H9 (cell line): ENCODE data around the gene HEATR1. TPM values are rescaled to one million over a fixed set of nuclear protein-coding genes. Genes with fewer than 3 reads are reported as not detected.

ENCODE experiments used
- DNase-seq: peaks from one replicate; pipeline ENCODE4 v3.0.0-alpha.2; 2017
- H2AFZ ChIP-seq: one replicate; pipeline ENCODE4 v1.6.1; 2013; ENCODE audit warnings: mild to moderate bottlenecking, low read length, control low read depth, moderate library complexity
- H2AK5ac ChIP-seq: 2 replicates; pipeline ENCODE4 v1.6.1; 2013; ENCODE audit warnings: low read length, control low read depth, mixed read lengths; ENCODE audit not compliant: insufficient read length
- H2BK120ac ChIP-seq: one replicate; pipeline ENCODE4 v1.6.1; 2013; ENCODE audit warnings: low read depth, mild to moderate bottlenecking, low read length, control low read depth, inconsistent platforms; ENCODE audit not compliant: poor library complexity, severe bottlenecking
- H2BK12ac ChIP-seq: 2 replicates; pipeline ENCODE4 v1.6.1; 2013; ENCODE audit warnings: low read length, control low read depth, mixed read lengths, low read depth; ENCODE audit not compliant: insufficient read length
- H2BK15ac ChIP-seq: 2 replicates; pipeline ENCODE4 v1.6.1; 2013; ENCODE audit warnings: low read depth, low read length, control low read depth
- H2BK20ac ChIP-seq: one replicate; pipeline ENCODE4 v1.6.1; 2013; ENCODE audit warnings: low read depth, mild to moderate bottlenecking, low read length, control low read depth, inconsistent platforms; ENCODE audit not compliant: poor library complexity, severe bottlenecking
- H2BK5ac ChIP-seq: 2 replicates; pipeline ENCODE4 v1.6.1; 2013; ENCODE audit warnings: low read length, control low read depth, mixed read lengths; ENCODE audit not compliant: insufficient read length
- H3K14ac ChIP-seq: 2 replicates; pipeline ENCODE4 v1.6.1; 2013; ENCODE audit warnings: low read length, control low read depth; ENCODE audit not compliant: insufficient read depth
- H3K18ac ChIP-seq: 2 replicates; pipeline ENCODE4 v1.6.1; 2013; ENCODE audit warnings: low read depth, mild to moderate bottlenecking, mixed read lengths, low read length, control low read depth; ENCODE audit not compliant: insufficient read length
- H3K23ac ChIP-seq: 2 replicates; pipeline ENCODE4 v1.6.1; 2013; ENCODE audit warnings: low read length, control low read depth, mixed read lengths, low read depth; ENCODE audit not compliant: insufficient read length
- H3K23me2 ChIP-seq: 2 replicates; pipeline ENCODE4 v1.6.1; 2013; ENCODE audit warnings: low read depth, mild to moderate bottlenecking, mixed read lengths, low read length, control low read depth; ENCODE audit not compliant: insufficient read length, poor library complexity, severe bottlenecking
- H3K27ac ChIP-seq: 2 replicates; pipeline ENCODE4 v1.5.1; 2013; ENCODE audit warnings: low read length, control low read depth, mixed read lengths, low read depth; ENCODE audit not compliant: insufficient read length
- H3K27me3 ChIP-seq: 2 replicates; pipeline ENCODE4 v1.6.1; 2013; ENCODE audit warnings: low read length, control low read depth, inconsistent platforms; ENCODE audit not compliant: insufficient read depth
- H3K4ac ChIP-seq: 2 replicates; pipeline ENCODE4 v1.6.1; 2013; ENCODE audit warnings: low read depth, mild to moderate bottlenecking, control low read depth, inconsistent platforms, low read length, moderate library complexity
- H3K4me1 ChIP-seq: 2 replicates; pipeline ENCODE4 v1.6.1; 2013; ENCODE audit warnings: low read length, control low read depth, inconsistent platforms; ENCODE audit not compliant: insufficient read depth
- H3K4me2 ChIP-seq: 2 replicates; pipeline ENCODE4 v1.6.1; 2013; ENCODE audit warnings: low read length, control low read depth, mixed read lengths; ENCODE audit not compliant: insufficient read length, insufficient read depth
- H3K56ac ChIP-seq: 2 replicates; pipeline ENCODE4 v1.6.1; 2013; ENCODE audit warnings: low read depth, mild to moderate bottlenecking, mixed read lengths, low read length, control low read depth; ENCODE audit not compliant: insufficient read length
- H3K79me1 ChIP-seq: 2 replicates; pipeline ENCODE4 v1.6.1; 2013; ENCODE audit warnings: low read depth, mild to moderate bottlenecking, moderate library complexity, low read length, control low read depth, inconsistent platforms; ENCODE audit not compliant: insufficient read depth, poor library complexity, severe bottlenecking
- H3K79me2 ChIP-seq: 2 replicates; pipeline ENCODE4 v1.6.1; 2013; ENCODE audit warnings: low read length, control low read depth, inconsistent platforms; ENCODE audit not compliant: insufficient read depth
- H3K9ac ChIP-seq: 2 replicates; pipeline ENCODE4 v1.6.1; 2013; ENCODE audit warnings: low read length, control low read depth, mixed read lengths; ENCODE audit not compliant: insufficient read length; ENCODE audit errors: extremely low read depth
- H3K9me3 ChIP-seq: one replicate; pipeline ENCODE4 v1.6.1; 2013; ENCODE audit warnings: low read depth, low read length, inconsistent platforms; ENCODE audit not compliant: control insufficient read depth
- H3T11ph ChIP-seq: one replicate; pipeline ENCODE4 v1.6.1; 2013; ENCODE audit warnings: mild to moderate bottlenecking, low read length, control low read depth, inconsistent platforms
- H4K20me1 ChIP-seq: one replicate; pipeline ENCODE4 v1.6.1; 2013; ENCODE audit not compliant: control insufficient read depth, insufficient read length, insufficient read depth
- H4K5ac ChIP-seq: 2 replicates; pipeline ENCODE4 v1.6.1; 2013; ENCODE audit warnings: low read depth, mild to moderate bottlenecking, mixed read lengths, low read length, control low read depth; ENCODE audit not compliant: insufficient read length
- H4K8ac ChIP-seq: replicated peaks from 2 replicates; pipeline ENCODE4 v1.6.1; 2013; ENCODE audit warnings: low read length, control low read depth, mixed read lengths, low read depth; ENCODE audit not compliant: insufficient read length
- H4K91ac ChIP-seq: 2 replicates; pipeline ENCODE4 v1.6.1; 2013; ENCODE audit warnings: low read depth, mild to moderate bottlenecking, moderate library complexity, mixed read lengths, low read length, control low read depth; ENCODE audit not compliant: insufficient read length
- H3K27ac Mint-ChIP-seq, 3 experiments: 2 replicates in 2 of 3; 3 replicates in 1 of 3; pipeline ENCODE4 v1.8.0; 2020 to 2021; ENCODE audit warnings: mixed read lengths in 3 of 3, mild to moderate bottlenecking in 1 of 3, moderate library complexity in 1 of 3
- H3K27me3 Mint-ChIP-seq: 2 replicates; pipeline ENCODE4 v1.8.0; 2021; ENCODE audit warnings: low read depth, mild to moderate bottlenecking, moderate library complexity, mixed read lengths
- H3K36me3 Mint-ChIP-seq, 3 experiments: 2 replicates in 2 of 3; 3 replicates in 1 of 3; pipeline ENCODE4 v1.8.0; 2020 to 2021; ENCODE audit warnings: low read depth in 3 of 3, mixed read lengths in 3 of 3; ENCODE audit not compliant: insufficient read depth in 1 of 3
- H3K4me1 Mint-ChIP-seq, 2 experiments: 2 replicates each; pipeline ENCODE4 v1.8.0; 2020; ENCODE audit warnings: mixed read lengths in 2 of 2
- H3K4me3 Mint-ChIP-seq, 2 experiments: 2 replicates in 1 of 2; 3 replicates in 1 of 2; pipeline ENCODE4 v1.8.0; 2020 to 2021; ENCODE audit warnings: mild to moderate bottlenecking in 2 of 2, mixed read lengths in 2 of 2, moderate library complexity in 1 of 2
- H3K9me3 Mint-ChIP-seq, 2 experiments: 2 replicates in 1 of 2; 3 replicates in 1 of 2; pipeline ENCODE4 v1.8.0; 2020; ENCODE audit warnings: mild to moderate bottlenecking in 2 of 2, mixed read lengths in 2 of 2, moderate library complexity in 1 of 2
- WGBS: extraction: QIAGEN DNeasy Blood & Tissue Kit; methylation state at CpG from one replicate; pipeline ENCODE4 v1.1.7; 2013; ENCODE audit warnings: missing lambda C conversion rate, low lambda C conversion rate, mixed read lengths; ENCODE audit not compliant: insufficient read length; ENCODE audit errors: extremely low coverage; 5-methylcytosine and 5-hydroxymethylcytosine counted together
- total RNA-seq: library from RNA; stranded (reverse); gene quantifications from 2 replicates; pipeline ENCODE4 v1.2.1, GENCODE V29; 2021
- TF ChIP-seq, protein P1 (sequence below): fragments of 200-600 bp; sonication (generic); conservative IDR thresholded peaks from 3 replicates; pipeline ENCODE4 v1.8.0; 2021; ENCODE audit warnings: antibody characterized with exemption, mild to moderate bottlenecking

The HEATR1 gene
- total RNA-seq, 1 experiment from 2014 or later, result 88.2 TPM

GRCh38 chr1:236604905-236605806 is 840 bp upstream of the HEATR1 start:
- Histone ChIP-seq H3K56ac (no peak overlapping the region), H3K18ac (no peak overlapping the region), H2BK15ac (no peak overlapping the region), H4K91ac (no peak overlapping the region), H3K23ac (no peak overlapping the region), H3K23me2 (no peaks in the 10 kb centered on the region), H4K5ac (no peak overlapping the region), H2BK20ac (no peak overlapping the region), H4K20me1 (no peaks in the 10 kb centered on the region), H3K9me3 (no peaks in the 10 kb centered on the region), H3K79me2 (peaks cover 7% of the 10 kb centered on the region; the same call in 1 of the 2 replicates), H2BK12ac (no peak overlapping the region), H3K4ac (no peak overlapping the region), H3K14ac (no peak overlapping the region), H3K9ac (peak overlapping the region; percentile 78), H3K27me3 (no peaks in the 10 kb centered on the region), H4K8ac (no peak overlapping the region), H2BK120ac (no peak overlapping the region), H3K27ac (peak overlapping the region; percentile 24), H3T11ph (no peak overlapping the region), H3K4me2 (peak overlapping the region; percentile 73), H2AK5ac (no peak overlapping the region), H3K4me1 (no peaks in the 10 kb centered on the region), H2BK5ac (no peak overlapping the region), H2AFZ (peak overlapping the region; percentile 78), H3K79me1 (peaks cover 11% of the 10 kb centered on the region)
- H3K27ac Mint-ChIP-seq, result peak overlapping the region; percentile 76 to 98 (median 97)
- no peaks in the 10 kb centered on the region; the same call in 1 of the 2 replicates for H3K27me3 Mint-ChIP-seq
- peak overlapping the region; percentile 98 for H3K4me3 Mint-ChIP-seq
- no peaks in the 10 kb centered on the region for H3K9me3 Mint-ChIP-seq
- DNase-seq, result no peak
- peaks cover 14 to 19% of the 10 kb centered on the region in 2 experiments for H3K4me1 Mint-ChIP-seq
- TF ChIP-seq, protein P1, sequence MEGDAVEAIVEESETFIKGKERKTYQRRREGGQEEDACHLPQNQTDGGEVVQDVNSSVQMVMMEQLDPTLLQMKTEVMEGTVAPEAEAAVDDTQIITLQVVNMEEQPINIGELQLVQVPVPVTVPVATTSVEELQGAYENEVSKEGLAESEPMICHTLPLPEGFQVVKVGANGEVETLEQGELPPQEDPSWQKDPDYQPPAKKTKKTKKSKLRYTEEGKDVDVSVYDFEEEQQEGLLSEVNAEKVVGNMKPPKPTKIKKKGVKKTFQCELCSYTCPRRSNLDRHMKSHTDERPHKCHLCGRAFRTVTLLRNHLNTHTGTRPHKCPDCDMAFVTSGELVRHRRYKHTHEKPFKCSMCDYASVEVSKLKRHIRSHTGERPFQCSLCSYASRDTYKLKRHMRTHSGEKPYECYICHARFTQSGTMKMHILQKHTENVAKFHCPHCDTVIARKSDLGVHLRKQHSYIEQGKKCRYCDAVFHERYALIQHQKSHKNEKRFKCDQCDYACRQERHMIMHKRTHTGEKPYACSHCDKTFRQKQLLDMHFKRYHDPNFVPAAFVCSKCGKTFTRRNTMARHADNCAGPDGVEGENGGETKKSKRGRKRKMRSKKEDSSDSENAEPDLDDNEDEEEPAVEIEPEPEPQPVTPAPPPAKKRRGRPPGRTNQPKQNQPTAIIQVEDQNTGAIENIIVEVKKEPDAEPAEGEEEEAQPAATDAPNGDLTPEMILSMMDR, result no peak
- WGBS, result no CpG with 5 or more reads among the region's 34 CpGs
- H3K36me3 Mint-ChIP-seq, result peaks cover 7 to 38% (median 29%) of the 10 kb centered on the region in 3 experiments; a peak in 6 of 7 replicates
